Activated naive CD8-positive, alpha-beta T cell treated with anti-CD3 and anti-CD28 coated beads for 36 hours (primary cell): ENCODE data around the gene ADCY2. TPM values are rescaled to one million over a fixed set of nuclear protein-coding genes. Genes with fewer than 3 reads are reported as not detected.

ENCODE experiments used
- DNase-seq: peaks from one replicate; pipeline ENCODE4 v3.0.0; 2021
- H3K27ac Mint-ChIP-seq: one replicate; pipeline ENCODE4 v1.8.0; 2022; ENCODE audit warnings: mild to moderate bottlenecking, moderate library complexity, mixed read lengths
- H3K27me3 Mint-ChIP-seq: one replicate; pipeline ENCODE4 v1.8.0; 2022; ENCODE audit warnings: mild to moderate bottlenecking, mixed read lengths
- H3K36me3 Mint-ChIP-seq: one replicate; pipeline ENCODE4 v1.8.0; 2021; ENCODE audit warnings: mild to moderate bottlenecking, mixed read lengths
- H3K4me1 Mint-ChIP-seq: one replicate; pipeline ENCODE4 v1.8.0; 2021; ENCODE audit warnings: mixed read lengths
- H3K4me3 Mint-ChIP-seq: one replicate; pipeline ENCODE4 v1.8.0; 2022; ENCODE audit warnings: mild to moderate bottlenecking, moderate library complexity, mixed read lengths
- H3K9me3 Mint-ChIP-seq: one replicate; pipeline ENCODE4 v1.8.0; 2022; ENCODE audit warnings: mixed read lengths
- total RNA-seq, 2 experiments: library from RNA; stranded (reverse); gene quantifications; one replicate each; pipeline ENCODE4 v1.2.3, GENCODE V29; 2021

Gene ADCY2
- total RNA-seq, 2 experiments from 2014 or later: not detected

DNA sequence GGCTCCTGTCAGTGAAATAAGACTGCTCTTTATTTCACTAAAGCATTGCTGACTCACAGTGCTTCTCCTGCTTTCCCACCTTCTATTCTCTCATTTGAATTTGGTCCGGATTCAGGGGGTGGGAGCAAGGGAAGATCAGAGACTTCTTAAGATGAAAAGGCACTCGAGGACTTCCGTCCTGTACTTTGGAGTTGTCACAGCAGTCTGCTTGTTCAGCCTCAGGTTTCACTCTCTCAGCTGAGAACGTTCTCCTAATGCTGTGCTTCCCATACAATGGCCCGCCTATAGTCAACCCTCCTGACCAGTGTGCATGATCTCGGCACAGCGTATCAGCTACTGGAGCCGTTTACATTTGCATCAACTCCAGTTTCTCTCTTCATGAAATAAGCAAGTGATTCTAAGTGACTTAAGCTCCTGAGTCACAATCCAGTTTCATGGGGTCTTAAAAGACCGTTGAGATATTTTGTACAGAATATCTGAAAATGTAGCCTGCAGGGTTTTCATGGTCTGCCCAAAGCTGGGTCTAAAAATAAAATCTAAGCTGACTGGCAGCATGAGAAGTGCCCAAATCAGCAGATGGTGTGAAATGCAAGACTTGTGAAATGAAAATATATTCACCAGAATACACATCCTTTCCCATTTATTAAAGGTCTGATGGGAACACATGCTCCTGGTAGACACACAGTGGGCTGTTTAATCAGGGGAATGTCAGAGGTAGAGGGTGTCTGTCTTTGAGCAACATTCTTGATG lies 145.0 kb downstream of the ADCY2 start:
- Mint-ChIP-seq H3K27ac (no peak overlapping the region), H3K4me3 (no peak overlapping the region), H3K27me3 (no peaks in the 10 kb centered on the region), H3K36me3 (no peaks in the 10 kb centered on the region), H3K9me3 (no peaks in the 10 kb centered on the region), H3K4me1 (no peaks in the 10 kb centered on the region)
- DNase-seq: no peak

GRCh38 chr5:7541898-7542297 lies 146.0 kb downstream of the ADCY2 start:
- DNase-seq: no peak
- no peak overlapping the region for H3K27ac Mint-ChIP-seq
- no peak overlapping the region for H3K4me3 Mint-ChIP-seq
- H3K4me1 Mint-ChIP-seq: no peaks in the 10 kb centered on the region
- H3K36me3 Mint-ChIP-seq: no peaks in the 10 kb centered on the region
- no peaks in the 10 kb centered on the region for H3K27me3 Mint-ChIP-seq
- no peaks in the 10 kb centered on the region for H3K9me3 Mint-ChIP-seq

DNA sequence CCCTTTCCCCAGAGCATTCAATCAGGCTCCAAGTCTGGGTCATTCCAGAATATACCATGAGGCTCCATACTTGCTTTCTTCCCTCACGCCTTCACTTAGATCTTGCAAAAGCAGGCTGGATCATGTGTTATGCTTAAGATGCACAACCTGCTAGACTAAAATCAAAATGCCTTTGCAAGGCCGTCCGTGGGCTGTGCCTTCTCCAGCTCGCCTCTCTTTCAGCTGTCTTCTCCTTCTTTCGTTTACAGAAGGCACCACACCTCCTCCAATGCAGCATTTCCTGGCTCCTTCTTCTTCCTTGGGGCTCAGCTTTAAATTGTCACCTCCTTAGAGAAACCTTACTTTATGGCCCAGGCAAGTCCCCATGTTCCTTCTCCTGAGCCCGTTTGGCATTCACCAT lies 150.6 kb downstream of the ADCY2 start:
- Mint-ChIP-seq H3K27me3 (no peaks in the 10 kb centered on the region), H3K4me1 (no peaks in the 10 kb centered on the region)
- DNase-seq: no peak

DNA sequence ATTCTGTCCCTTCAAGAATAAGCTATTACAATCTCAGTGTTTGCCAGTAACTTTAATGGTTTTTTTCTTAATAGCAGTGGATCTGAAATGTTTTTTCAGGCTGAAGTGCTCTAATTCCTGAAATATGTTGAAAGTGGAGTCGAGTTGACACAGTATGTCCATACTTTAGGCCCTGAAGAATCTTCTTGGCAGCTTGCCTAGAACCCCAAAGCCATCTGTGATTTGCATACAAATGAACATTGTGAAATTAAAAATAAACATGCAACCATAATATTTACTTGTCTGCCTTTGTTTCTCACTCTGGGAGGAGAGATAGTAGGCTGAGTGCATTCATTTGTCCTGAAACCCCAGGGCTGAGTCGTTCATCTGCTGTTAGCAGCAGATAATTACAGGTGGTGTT lies 152.7 kb downstream of the ADCY2 start:
- no peak overlapping the region for H3K4me3 Mint-ChIP-seq

More for the DNA sequence above, 150.6 kb downstream of the ADCY2 start:
- H3K9me3 Mint-ChIP-seq: no peaks in the 10 kb centered on the region
- no peaks in the 10 kb centered on the region for H3K36me3 Mint-ChIP-seq
- no peak overlapping the region for H3K4me3 Mint-ChIP-seq
- no peak overlapping the region for H3K27ac Mint-ChIP-seq

DNA sequence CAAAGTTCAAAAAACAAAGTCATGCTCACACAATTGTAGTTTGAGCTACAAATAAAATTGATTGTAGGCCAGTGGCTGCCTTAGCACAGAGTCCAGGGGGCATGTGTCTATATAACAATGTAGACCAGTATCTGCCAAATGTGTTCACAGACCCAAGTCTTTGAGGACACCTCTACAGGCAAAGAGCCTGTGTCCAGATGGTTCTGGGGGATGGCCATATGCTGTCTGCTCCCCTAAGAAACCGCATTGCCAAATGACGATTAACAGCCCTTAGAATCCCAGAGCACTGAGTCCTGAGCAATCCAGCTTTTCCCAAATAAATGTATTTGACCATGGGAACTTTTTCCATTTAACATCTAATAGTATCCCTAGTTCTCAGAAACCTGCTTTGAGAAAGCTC lies 169.6 kb downstream of the ADCY2 start:
- no peaks in the 10 kb centered on the region for H3K4me1 Mint-ChIP-seq
- H3K4me3 Mint-ChIP-seq: no peak overlapping the region
- no peak for DNase-seq

More for the DNA sequence above, 152.7 kb downstream of the ADCY2 start:
- Mint-ChIP-seq H3K9me3 (no peaks in the 10 kb centered on the region), H3K27ac (no peak overlapping the region), H3K27me3 (no peaks in the 10 kb centered on the region), H3K36me3 (no peaks in the 10 kb centered on the region), H3K4me1 (no peaks in the 10 kb centered on the region)
- no peak for DNase-seq

GRCh38 chr5:7576023-7576715 lies 180.2 kb downstream of the ADCY2 start:
- no peak overlapping the region for H3K27ac Mint-ChIP-seq
- H3K9me3 Mint-ChIP-seq: peaks cover 5% of the 10 kb centered on the region
- DNase-seq: no peak
- no peaks in the 10 kb centered on the region for H3K4me1 Mint-ChIP-seq
- H3K4me3 Mint-ChIP-seq: no peak overlapping the region
- H3K36me3 Mint-ChIP-seq: no peaks in the 10 kb centered on the region
- H3K27me3 Mint-ChIP-seq: peaks cover 4% of the 10 kb centered on the region

More for the DNA sequence above, 169.6 kb downstream of the ADCY2 start:
- Mint-ChIP-seq H3K27me3 (no peaks in the 10 kb centered on the region), H3K27ac (no peak overlapping the region), H3K36me3 (no peaks in the 10 kb centered on the region), H3K9me3 (peaks cover 1% of the 10 kb centered on the region)

- Mint-ChIP-seq H3K4me1 (no peaks in the 10 kb centered on the region), H3K4me3 (no peak overlapping the region)
- DNase-seq: no peak
These were observed 181.4 kb downstream of the ADCY2 start for GRCh38 chr5:7577381-7577780.

GRCh38 chr5:7578071-7578470 lies 182.1 kb downstream of the ADCY2 start:
- Mint-ChIP-seq H3K27ac (no peak overlapping the region), H3K36me3 (no peaks in the 10 kb centered on the region), H3K4me1 (no peaks in the 10 kb centered on the region), H3K9me3 (peaks cover 2% of the 10 kb centered on the region), H3K4me3 (no peak overlapping the region), H3K27me3 (peaks cover 4% of the 10 kb centered on the region)
- no peak for DNase-seq

More at GRCh38 chr5:7577381-7577780, 181.4 kb downstream of the ADCY2 start:
- H3K27ac Mint-ChIP-seq: no peak overlapping the region
- H3K27me3 Mint-ChIP-seq: peaks cover 4% of the 10 kb centered on the region
- peaks cover 5% of the 10 kb centered on the region for H3K9me3 Mint-ChIP-seq
- no peaks in the 10 kb centered on the region for H3K36me3 Mint-ChIP-seq

DNA sequence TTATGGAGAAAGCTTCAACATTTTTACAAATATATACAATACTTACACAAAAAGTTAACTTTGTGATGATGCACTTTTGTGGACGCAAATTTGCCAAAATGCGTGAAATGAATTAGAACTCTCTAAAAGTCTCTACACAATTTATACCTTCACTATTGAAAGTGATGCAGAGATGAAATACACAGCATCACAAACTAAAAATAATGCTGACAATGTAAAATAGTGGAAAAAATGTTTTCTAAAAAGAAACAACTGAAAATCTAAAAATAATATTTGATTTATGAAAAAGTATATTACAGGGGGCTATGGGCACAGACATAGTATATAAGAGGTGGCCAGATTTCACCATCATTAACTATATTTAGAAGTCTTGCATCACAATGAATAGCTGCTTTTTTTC lies 188.8 kb downstream of the ADCY2 start:
- no peak overlapping the region for H3K4me3 Mint-ChIP-seq
- H3K9me3 Mint-ChIP-seq: no peaks in the 10 kb centered on the region
- no peaks in the 10 kb centered on the region for H3K36me3 Mint-ChIP-seq
- no peaks in the 10 kb centered on the region for H3K27me3 Mint-ChIP-seq
- H3K27ac Mint-ChIP-seq: no peak overlapping the region
- H3K4me1 Mint-ChIP-seq: no peaks in the 10 kb centered on the region
- DNase-seq: no peak

DNA sequence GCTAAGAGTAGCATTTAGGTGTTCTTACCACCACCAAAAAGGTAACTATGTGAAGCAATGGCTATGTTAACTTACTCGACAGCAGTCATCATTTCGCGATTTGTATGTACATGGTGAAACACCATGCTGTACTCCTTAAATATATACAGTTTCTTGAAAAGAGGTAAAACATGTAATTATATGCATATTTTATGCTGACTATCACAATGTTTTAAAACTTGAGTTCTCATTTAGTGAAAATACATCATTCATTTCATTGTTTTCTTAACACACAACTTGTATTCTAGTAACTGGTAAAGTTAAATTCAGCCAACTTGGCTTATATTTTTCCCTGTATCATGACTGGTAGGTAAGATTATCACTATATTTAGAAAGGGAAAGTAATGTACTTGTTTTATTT lies 189.9 kb downstream of the ADCY2 start:
- no peak overlapping the region for H3K4me3 Mint-ChIP-seq
- H3K27me3 Mint-ChIP-seq: no peaks in the 10 kb centered on the region
- no peak overlapping the region for H3K27ac Mint-ChIP-seq
- no peak for DNase-seq
- no peaks in the 10 kb centered on the region for H3K36me3 Mint-ChIP-seq
- H3K4me1 Mint-ChIP-seq: no peaks in the 10 kb centered on the region
- no peaks in the 10 kb centered on the region for H3K9me3 Mint-ChIP-seq

- Mint-ChIP-seq H3K27me3 (no peaks in the 10 kb centered on the region), H3K9me3 (no peaks in the 10 kb centered on the region), H3K27ac (no peak overlapping the region), H3K4me1 (no peaks in the 10 kb centered on the region), H3K36me3 (no peaks in the 10 kb centered on the region), H3K4me3 (no peak overlapping the region)
- no peak for DNase-seq
These were observed 190.5 kb downstream of the ADCY2 start for GRCh38 chr5:7586480-7586879.

DNA sequence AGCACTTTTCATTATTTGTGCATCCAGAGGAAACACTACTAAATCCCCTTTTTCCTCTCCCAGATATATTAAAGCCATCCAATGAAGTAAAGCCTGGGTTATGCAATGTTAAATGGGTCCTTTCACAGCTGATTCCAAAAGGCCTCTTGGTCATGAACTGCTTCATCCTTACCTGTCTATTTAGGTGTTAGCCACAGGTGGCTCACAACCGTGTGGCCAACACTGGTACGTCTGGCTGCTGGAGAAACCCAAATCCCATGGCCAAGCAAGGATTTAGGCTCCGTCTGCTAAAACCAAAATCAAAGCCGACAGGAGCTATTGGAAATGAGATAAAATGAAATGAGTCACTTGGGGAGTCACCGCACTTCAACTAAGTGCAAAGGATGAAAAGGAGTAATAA lies 193.9 kb downstream of the ADCY2 start:
- Mint-ChIP-seq H3K36me3 (no peaks in the 10 kb centered on the region), H3K27me3 (no peaks in the 10 kb centered on the region), H3K9me3 (no peaks in the 10 kb centered on the region), H3K4me3 (no peak overlapping the region), H3K4me1 (no peaks in the 10 kb centered on the region), H3K27ac (no peak overlapping the region)
- no peak for DNase-seq

- no peak for DNase-seq
- H3K27me3 Mint-ChIP-seq: no peaks in the 10 kb centered on the region
- H3K9me3 Mint-ChIP-seq: no peaks in the 10 kb centered on the region
- no peaks in the 10 kb centered on the region for H3K36me3 Mint-ChIP-seq
- no peak overlapping the region for H3K27ac Mint-ChIP-seq
- H3K4me3 Mint-ChIP-seq: no peak overlapping the region
- H3K4me1 Mint-ChIP-seq: no peaks in the 10 kb centered on the region
These were observed 197.0 kb downstream of the ADCY2 start for GRCh38 chr5:7592910-7593309.

DNA sequence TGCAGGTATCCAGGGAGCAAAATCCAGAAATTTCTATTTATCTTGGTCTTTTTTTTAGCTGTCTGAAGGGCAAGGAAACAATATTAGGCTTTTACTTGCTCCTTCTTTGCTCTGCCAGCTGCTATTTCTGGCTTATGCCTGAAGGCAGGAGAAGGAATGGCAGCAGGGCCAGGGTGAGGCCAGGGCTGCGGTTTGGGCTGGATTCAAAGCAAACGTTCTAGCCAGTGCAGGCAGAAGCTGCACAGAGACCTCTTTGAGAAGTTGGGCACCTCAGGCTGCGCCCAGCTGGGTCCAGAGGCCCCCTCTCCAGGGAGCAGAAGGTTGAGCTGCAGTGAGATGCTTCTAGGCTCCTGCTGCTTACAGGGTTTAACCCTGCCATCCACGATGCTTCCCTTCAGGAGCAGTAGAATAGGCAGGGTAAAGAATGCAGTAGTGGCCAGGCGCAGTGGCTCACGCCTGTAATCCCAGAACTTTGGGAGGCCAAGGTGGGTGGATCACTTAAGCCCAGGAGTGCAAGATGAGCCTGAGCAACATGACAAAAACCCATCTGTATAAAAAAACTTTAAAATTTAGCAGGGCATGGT lies 201.2 kb downstream of the ADCY2 start:
- no peak for DNase-seq
- Mint-ChIP-seq H3K27me3 (no peaks in the 10 kb centered on the region), H3K27ac (no peak overlapping the region), H3K4me1 (no peaks in the 10 kb centered on the region), H3K9me3 (peaks cover 2% of the 10 kb centered on the region), H3K36me3 (no peaks in the 10 kb centered on the region), H3K4me3 (no peak overlapping the region)

DNA sequence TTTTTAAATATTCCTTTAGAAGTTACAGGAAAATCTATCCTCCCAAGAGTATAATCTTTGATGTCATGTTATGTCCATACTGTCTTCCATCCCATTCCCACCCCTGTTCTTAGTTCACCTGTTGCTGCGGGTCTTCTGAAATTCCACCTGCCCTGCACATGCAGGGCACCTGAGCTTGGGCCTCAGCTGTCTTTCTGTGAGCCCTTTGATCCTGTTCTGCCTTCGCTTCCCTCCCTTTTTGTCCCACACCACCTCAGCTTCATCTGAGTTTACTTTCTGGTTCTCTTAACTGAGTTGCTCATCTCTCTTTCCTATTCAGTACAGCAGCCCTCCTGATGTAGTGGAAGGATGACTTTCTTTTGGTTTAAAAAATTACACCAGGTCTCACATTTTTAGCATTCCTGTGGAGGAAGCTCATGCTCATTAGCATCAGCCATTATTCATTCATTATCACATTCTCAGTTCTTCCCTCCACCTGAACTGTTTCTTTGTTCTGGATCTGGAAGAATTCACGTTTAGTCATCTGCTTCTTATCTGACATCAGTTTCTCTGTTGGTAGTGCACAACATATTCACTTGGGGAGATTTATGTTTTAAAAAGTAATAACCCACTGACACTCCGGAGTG lies 211.0 kb downstream of the ADCY2 start:
- Mint-ChIP-seq H3K27ac (no peak overlapping the region), H3K4me3 (no peak overlapping the region), H3K27me3 (no peaks in the 10 kb centered on the region), H3K36me3 (no peaks in the 10 kb centered on the region), H3K9me3 (no peaks in the 10 kb centered on the region), H3K4me1 (no peaks in the 10 kb centered on the region)
- no peak for DNase-seq
